Forelimb muscle (tissue), 1 donor: ENCODE data around the gene RNF130. TPM values are rescaled to one million over a fixed set of nuclear protein-coding genes. Genes with fewer than 3 reads are reported as not detected.

Source experiments
- DNase-seq: peaks from one replicate; pipeline ENCODE4 v3.0.0-alpha.2; 2013; ENCODE audit warnings: low read depth
- polyA plus RNA-seq: library from polyadenylated mRNA; unstranded; fragments of 120-200 nt; gene quantifications from one replicate; pipeline ENCODE4 v1.2.1, GENCODE V29; 2013; ENCODE audit not compliant: insufficient read length

Gene RNF130
- polyA plus RNA-seq, 1 donor = 36.5 TPM

- DNase-seq = no peak
Observed at GRCh38 chr5:180085837-180086236, 14.3 kb upstream of the RNF130 start.

- DNase-seq = no peak
Observed at GRCh38 chr5:180084638-180085561, 13.3 kb upstream of the RNF130 start.

GRCh38 chr5:180083529-180084060 lies 12.0 kb upstream of the RNF130 start:
- DNase-seq = no peak

GRCh38 chr5:180082633-180083420 lies 11.3 kb upstream of the RNF130 start:
- DNase-seq = no peak

GRCh38 chr5:180081481-180081880 lies 9.9 kb upstream of the RNF130 start:
- no peak for DNase-seq

GRCh38 chr5:180080486-180081280 lies 9.1 kb upstream of the RNF130 start:
- DNase-seq = no peak

- DNase-seq = no peak
Observed at GRCh38 chr5:180079702-180080466, 8.3 kb upstream of the RNF130 start.

GRCh38 chr5:180078348-180078747 lies 6.8 kb upstream of the RNF130 start:
- no peak for DNase-seq

GRCh38 chr5:180077594-180078284 lies 6.2 kb upstream of the RNF130 start:
- DNase-seq = no peak

- DNase-seq = no peak
Observed at GRCh38 chr5:180075703-180076102, 4.1 kb upstream of the RNF130 start.

GRCh38 chr5:180074462-180074861 lies 2.9 kb upstream of the RNF130 start:
- DNase-seq = no peak

- no peak for DNase-seq
Observed at GRCh38 chr5:180072556-180072955, 997 bp upstream of the RNF130 start.

- no peak for DNase-seq
Observed at GRCh38 chr5:180072256-180072548, 643 bp upstream of the RNF130 start.

GRCh38 chr5:180070756-180071530 lies 616 bp downstream of the RNF130 start:
- DNase-seq = no peak

- no peak for DNase-seq
Observed at GRCh38 chr5:180069589-180070247, 1.8 kb downstream of the RNF130 start.

GRCh38 chr5:180068519-180069090 lies 3.0 kb downstream of the RNF130 start:
- no peak for DNase-seq

- no peak for DNase-seq
Observed at GRCh38 chr5:180067986-180068385, 3.6 kb downstream of the RNF130 start.

GRCh38 chr5:180060192-180060591 lies 11.4 kb downstream of the RNF130 start:
- DNase-seq = no peak

GRCh38 chr5:180059326-180059725 lies 12.2 kb downstream of the RNF130 start:
- DNase-seq = no peak
